Activated CD4-positive, alpha-beta T cell treated with anti-CD3 and anti-CD28 coated beads for 48 hours (primary cell): ENCODE results near the gene GPSM3.
"Not testable (repeated sequence)": the region's sequence is repeated elsewhere in the genome, so short reads cannot be mapped to it uniquely, and the experiment has no call there.

Experiments used
- DNase-seq: peaks from one replicate; pipeline ENCODE4 v3.0.0-alpha.2; 2020

The GPSM3 gene

DNA sequence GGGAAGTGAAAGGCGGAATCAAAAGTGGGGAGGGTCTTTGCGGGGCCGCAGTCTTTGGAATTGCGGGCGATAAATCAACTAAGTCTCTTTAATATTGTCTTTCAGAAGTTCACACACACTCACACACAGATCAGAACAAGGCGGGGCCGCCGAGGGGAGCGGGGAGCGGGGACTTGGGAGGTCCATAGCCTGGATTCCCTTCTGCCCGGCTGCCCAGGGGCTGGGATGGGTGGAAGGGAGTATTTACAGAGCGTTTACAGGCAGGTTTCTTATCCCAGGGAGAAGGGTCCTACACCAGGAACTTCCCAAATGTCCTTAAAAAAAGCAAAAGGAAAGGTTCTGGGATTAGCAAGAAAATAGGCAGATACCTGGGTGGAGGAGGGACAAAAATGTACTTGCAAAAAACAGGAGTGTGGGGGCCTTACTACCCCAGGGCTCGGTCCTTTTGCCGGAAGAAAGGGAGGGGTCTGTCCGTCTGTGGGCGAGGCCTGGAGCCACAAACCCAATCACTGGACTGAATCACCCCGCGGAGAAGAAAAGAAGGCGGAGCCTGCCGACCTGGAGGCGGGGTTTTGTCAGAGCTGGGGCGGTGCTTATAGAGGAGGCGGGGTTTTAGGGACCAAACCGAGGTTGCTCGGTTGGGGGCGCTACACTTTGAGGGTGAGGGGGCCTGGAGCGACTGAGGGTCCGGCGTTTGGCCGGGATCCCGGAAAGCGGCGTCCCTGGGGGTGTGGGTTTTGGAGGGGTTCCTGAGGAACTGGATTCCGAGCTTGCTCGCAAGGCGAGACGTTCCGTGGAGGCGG is 44.0 kb downstream of the GPSM3 start:
- peak; percentile 88 for DNase-seq

GRCh38 chr6:32147401-32148132 is 44.9 kb downstream of the GPSM3 start:
- no peak for DNase-seq

- no peak for DNase-seq
Measured at GRCh38 chr6:32146687-32147086, 45.8 kb downstream of the GPSM3 start.

DNA sequence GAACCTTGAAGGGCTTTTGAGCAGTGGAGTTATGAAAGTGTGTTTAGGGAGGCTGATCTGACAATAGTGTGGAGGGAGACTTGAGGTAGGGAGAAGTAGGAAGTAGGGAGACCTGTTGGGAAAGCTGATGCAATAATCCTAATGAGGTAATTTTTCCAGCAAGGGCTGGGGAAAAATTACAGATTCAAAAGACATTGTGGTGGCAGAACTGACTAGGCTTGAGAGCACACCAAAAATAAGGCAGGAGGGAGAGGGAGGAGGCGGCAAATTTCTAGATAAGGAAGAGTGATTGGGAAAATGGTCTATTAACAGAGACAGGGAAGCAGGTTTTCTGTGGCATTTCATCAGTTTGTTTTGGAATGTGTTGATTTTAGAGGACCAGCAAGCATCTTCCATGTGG is 46.2 kb downstream of the GPSM3 start:
- DNase-seq = no peak

DNA sequence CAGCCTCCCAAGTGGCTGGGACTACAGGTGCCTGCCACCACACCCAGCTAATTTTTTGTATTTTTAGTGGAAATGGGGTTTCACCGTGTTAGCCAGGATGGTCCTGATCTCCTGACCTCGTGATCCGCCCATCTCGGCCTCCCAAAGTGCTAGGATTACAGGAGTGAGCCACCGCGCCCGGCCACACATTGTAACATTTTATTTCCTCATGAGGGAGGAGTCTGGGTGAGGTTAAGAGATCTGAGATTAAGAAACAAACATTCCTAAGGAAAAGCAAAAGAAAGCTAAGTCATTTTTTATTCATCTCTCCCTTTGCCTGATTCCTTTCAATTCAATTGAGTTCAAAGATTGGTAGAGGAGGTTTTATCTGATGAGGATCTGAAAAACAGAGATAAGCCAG is 48.2 kb downstream of the GPSM3 start:
- DNase-seq = not testable (repeated sequence)
